ENCODE results near the gene CDC45. TPM values are rescaled to one million over a fixed set of nuclear protein-coding genes. Genes with fewer than 3 reads are reported as not detected.

The CDC45 gene
- total RNA-seq, 4 donors from 2014 or later: 0.98 TPM; not detected in 3

- 91 to 97% methylated on average over 1 of the region's 1 CpG for WGBS, 2 donors
- Histone ChIP-seq H3K9me3 (no peaks in the 10 kb centered on the region), H3K4me1 (no peaks in the 10 kb centered on the region), H3K4me3 (no peak overlapping the region), H3K27me3 (no peaks in the 10 kb centered on the region), H3K36me3 (peaks cover 0 to 88% (median 26%) of the 10 kb centered on the region in 3 donors), H3K27ac (no peak overlapping the region)
- no peak for DNase-seq (ENCODE audit: low spot score in 2 of 2)
- TF ChIP-seq EP300 (IDR thresholded peaks at IDR 0.05) (no peak), POLR2A (IDR thresholded peaks at IDR 0.05) (no peak), CTCF (IDR thresholded peaks at IDR 0.05) (no peak)
Measured at GRCh38 chr22:19463008-19463407, 16.7 kb upstream of the CDC45 start.

- TF ChIP-seq CTCF (IDR thresholded peaks at IDR 0.05) (no peak), EP300 (IDR thresholded peaks at IDR 0.05) (no peak), POLR2A (IDR thresholded peaks at IDR 0.05) (no peak)
- Histone ChIP-seq H3K9me3 (no peaks in the 10 kb centered on the region), H3K36me3 (peaks cover 0 to 92% (median 31%) of the 10 kb centered on the region in 3 donors), H3K4me3 (no peak overlapping the region), H3K27me3 (no peaks in the 10 kb centered on the region), H3K27ac (no peak overlapping the region), H3K4me1 (no peaks in the 10 kb centered on the region)
- 69 to 70% methylated on average over 7 of the region's 7 CpGs for WGBS, 2 donors
- DNase-seq (ENCODE audit: low spot score in 2 of 2): peak in 1 of 2 donors; percentile 23
Measured at GRCh38 chr22:19463491-19464469, 15.9 kb upstream of the CDC45 start.

- 60 to 65% methylated on average over 1 of the region's 1 CpG for whole genome bisulfite sequencing, 2 donors
- H3K4me3 ChIP-seq: no peak overlapping the region
- H3K27me3 ChIP-seq: no peaks in the 10 kb centered on the region
- no peak for TF ChIP-seq EP300 (IDR thresholded peaks at IDR 0.05)
- TF ChIP-seq CTCF (IDR thresholded peaks at IDR 0.05): no peak
- no peak for TF ChIP-seq POLR2A (IDR thresholded peaks at IDR 0.05)
- H3K27ac ChIP-seq: no peak overlapping the region
- H3K9me3 ChIP-seq: no peaks in the 10 kb centered on the region
- peaks cover 0 to 97% (median 35%) of the 10 kb centered on the region in 3 donors for H3K36me3 ChIP-seq
- H3K4me1 ChIP-seq: no peaks in the 10 kb centered on the region
- DNase-seq (ENCODE audit: low spot score in 2 of 2): no peak
Measured at GRCh38 chr22:19464546-19464945, 15.2 kb upstream of the CDC45 start.

- no peak for TF ChIP-seq CTCF (IDR thresholded peaks at IDR 0.05)
- TF ChIP-seq POLR2A (IDR thresholded peaks at IDR 0.05): no peak
- no peak for TF ChIP-seq EP300 (IDR thresholded peaks at IDR 0.05)
- peaks cover 0 to 97% (median 39%) of the 10 kb centered on the region in 3 donors for H3K36me3 ChIP-seq
- 82 to 99% methylated on average over 4 of the region's 4 CpGs for WGBS, 2 donors
Measured at GRCh38 chr22:19464975-19465374, 14.7 kb upstream of the CDC45 start.

GRCh38 chr22:19466126-19466716 is 13.5 kb upstream of the CDC45 start:
- Histone ChIP-seq H3K4me1 (no peaks in the 10 kb centered on the region), H3K27ac (no peak overlapping the region), H3K4me3 (no peak overlapping the region), H3K36me3 (peaks cover 0 to 98% (median 49%) of the 10 kb centered on the region in 3 donors), H3K9me3 (no peaks in the 10 kb centered on the region), H3K27me3 (no peaks in the 10 kb centered on the region)
- TF ChIP-seq CTCF (IDR thresholded peaks at IDR 0.05) (no peak), EP300 (IDR thresholded peaks at IDR 0.05) (no peak), POLR2A (IDR thresholded peaks at IDR 0.05) (no peak)
- DNase-seq (ENCODE audit: low spot score in 2 of 2): no peak
- WGBS, 2 donors: 81 to 95% methylated on average over 14 of the region's 14 CpGs

More at GRCh38 chr22:19464975-19465374, 14.7 kb upstream of the CDC45 start:
- no peak overlapping the region for H3K4me3 ChIP-seq
- H3K9me3 ChIP-seq: no peaks in the 10 kb centered on the region
- H3K27me3 ChIP-seq: no peaks in the 10 kb centered on the region
- no peaks in the 10 kb centered on the region for H3K4me1 ChIP-seq
- H3K27ac ChIP-seq: no peak overlapping the region
- no peak for DNase-seq (ENCODE audit: low spot score in 2 of 2)

Data from tibial nerve (tissue), 4 donors.